Keratinocyte (primary cell): Measurements from ENCODE around the gene LTV1.

ENCODE experiments used
- EZH2 ChIP-seq: IDR thresholded peaks from one replicate; pipeline ENCODE4 v1.6.1; 2012; ENCODE audit warnings: inconsistent platforms, mild to moderate bottlenecking, low read length, moderate library complexity
- TF ChIP-seq, protein P1 (sequence below), 3 experiments: IDR thresholded peaks in 1 of 3; conservative IDR thresholded peaks in 1 of 3; optimal IDR thresholded peaks in 1 of 3; 2 replicates in 2 of 3; 3 replicates in 1 of 3; pipeline versions ENCODE3 to v1.5.1; 2011; ENCODE audit warnings: low read length in 3 of 3, mild to moderate bottlenecking in 3 of 3, moderate library complexity in 2 of 3, control low read depth in 1 of 3, inconsistent platforms in 1 of 3; ENCODE audit not compliant: insufficient read depth in 2 of 3; ENCODE audit errors: extremely low read depth in 1 of 3

DNA sequence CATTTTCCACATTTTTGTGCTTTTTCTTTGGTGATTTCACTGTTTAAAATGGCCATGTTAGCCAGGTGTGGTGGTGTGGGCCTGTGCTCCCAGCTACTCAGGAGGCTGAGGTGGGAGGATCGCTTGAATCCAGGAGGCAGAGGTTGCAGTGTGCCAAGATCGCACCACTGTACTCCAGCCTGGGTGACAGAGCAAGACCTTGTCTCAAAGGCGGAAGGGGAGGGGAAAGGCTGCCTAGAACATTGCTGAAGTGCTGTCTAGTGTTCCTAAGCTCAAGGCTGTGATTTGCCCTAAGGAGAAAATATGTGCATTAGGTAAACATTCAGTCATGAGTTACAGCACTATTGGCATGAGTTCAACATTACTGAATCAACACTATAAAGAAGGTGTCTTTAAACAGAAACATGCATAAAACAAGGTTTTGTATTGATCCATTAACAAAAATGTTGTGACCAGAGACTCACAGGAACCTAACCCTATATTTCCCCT is 35.2 kb downstream of the LTV1 start:
- no peak for TF ChIP-seq EZH2
- TF ChIP-seq, protein P1, sequence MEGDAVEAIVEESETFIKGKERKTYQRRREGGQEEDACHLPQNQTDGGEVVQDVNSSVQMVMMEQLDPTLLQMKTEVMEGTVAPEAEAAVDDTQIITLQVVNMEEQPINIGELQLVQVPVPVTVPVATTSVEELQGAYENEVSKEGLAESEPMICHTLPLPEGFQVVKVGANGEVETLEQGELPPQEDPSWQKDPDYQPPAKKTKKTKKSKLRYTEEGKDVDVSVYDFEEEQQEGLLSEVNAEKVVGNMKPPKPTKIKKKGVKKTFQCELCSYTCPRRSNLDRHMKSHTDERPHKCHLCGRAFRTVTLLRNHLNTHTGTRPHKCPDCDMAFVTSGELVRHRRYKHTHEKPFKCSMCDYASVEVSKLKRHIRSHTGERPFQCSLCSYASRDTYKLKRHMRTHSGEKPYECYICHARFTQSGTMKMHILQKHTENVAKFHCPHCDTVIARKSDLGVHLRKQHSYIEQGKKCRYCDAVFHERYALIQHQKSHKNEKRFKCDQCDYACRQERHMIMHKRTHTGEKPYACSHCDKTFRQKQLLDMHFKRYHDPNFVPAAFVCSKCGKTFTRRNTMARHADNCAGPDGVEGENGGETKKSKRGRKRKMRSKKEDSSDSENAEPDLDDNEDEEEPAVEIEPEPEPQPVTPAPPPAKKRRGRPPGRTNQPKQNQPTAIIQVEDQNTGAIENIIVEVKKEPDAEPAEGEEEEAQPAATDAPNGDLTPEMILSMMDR (optimal IDR thresholded peaks at IDR 0.05 in 1 of 3, IDR thresholded peaks at IDR 0.05 in 1 of 3, conservative IDR thresholded peaks at IDR 0.05 in 1 of 3; ENCODE audit: extremely low read depth in 1 of 3, insufficient read depth in 2 of 3, low read length in 3 of 3) = no peak
